GM19193 (cell line): ENCODE measurements around the gene TGFBR1.
A peak's percentile ranks its signal among the peaks of the same experiment; 100 is the strongest.

Experiments used
- POLR2A ChIP-seq: IDR thresholded peaks from 4 replicates; pipeline ENCODE4 v1.6.1; 2011; ENCODE audit not compliant: insufficient read depth, insufficient read length; ENCODE audit errors: extremely low read depth

Gene TGFBR1

GRCh38 chr9:99104459-99105151 is at the start of gene TGFBR1:
Gene TGFBR1 (plus strand): TSS chr9:99105113. CDS start chr9:99105206, 93 bp downstream.
- TF ChIP-seq POLR2A, result peak; percentile 81

- no peak for TF ChIP-seq POLR2A
Observed at GRCh38 chr9:99055384-99055783, 49.5 kb upstream of the TGFBR1 start.

- no peak for TF ChIP-seq POLR2A
Observed at GRCh38 chr9:99056186-99056585, 48.7 kb upstream of the TGFBR1 start.

GRCh38 chr9:99056886-99057664 is 47.8 kb upstream of the TGFBR1 start:
- no peak for TF ChIP-seq POLR2A

GRCh38 chr9:99057665-99058625 is 47.0 kb upstream of the TGFBR1 start:
- TF ChIP-seq POLR2A, result no peak

- TF ChIP-seq POLR2A, result no peak
Observed at GRCh38 chr9:99058964-99059921, 45.7 kb upstream of the TGFBR1 start.

GRCh38 chr9:99060621-99061020 is 44.3 kb upstream of the TGFBR1 start:
- no peak for TF ChIP-seq POLR2A

GRCh38 chr9:99062549-99062948 is 42.4 kb upstream of the TGFBR1 start:
- no peak for TF ChIP-seq POLR2A

GRCh38 chr9:99063522-99063921 is 41.4 kb upstream of the TGFBR1 start:
- no peak for TF ChIP-seq POLR2A

- no peak for TF ChIP-seq POLR2A
Observed at GRCh38 chr9:99066571-99066970, 38.3 kb upstream of the TGFBR1 start.

GRCh38 chr9:99069075-99069474 is 35.8 kb upstream of the TGFBR1 start:
- no peak for TF ChIP-seq POLR2A

- TF ChIP-seq POLR2A, result no peak
Observed at GRCh38 chr9:99069546-99069945, 35.4 kb upstream of the TGFBR1 start.

GRCh38 chr9:99070681-99071080 is 34.2 kb upstream of the TGFBR1 start:
- TF ChIP-seq POLR2A, result no peak
